DOHH2 (cell line): ENCODE data around the gene OGFOD2.

Experiments used
- EZH2phosphoT487 ChIP-seq: fragments of 200-600 bp; sonication (generic); IDR thresholded peaks from 2 replicates; pipeline ENCODE4 v1.6.1; 2017; ENCODE audit warnings: borderline replicate concordance, mild to moderate bottlenecking, antibody characterized with exemption, low read length, moderate library complexity, mixed read lengths
- TF ChIP-seq, protein P1 (sequence below): fragments of 200-600 bp; sonication (generic); IDR thresholded peaks from one replicate; pipeline ENCODE4 v1.5.1; 2014; ENCODE audit warnings: antibody characterized with exemption, mild to moderate bottlenecking, low read depth, low read length; ENCODE audit not compliant: poor library complexity, severe bottlenecking

DNA sequence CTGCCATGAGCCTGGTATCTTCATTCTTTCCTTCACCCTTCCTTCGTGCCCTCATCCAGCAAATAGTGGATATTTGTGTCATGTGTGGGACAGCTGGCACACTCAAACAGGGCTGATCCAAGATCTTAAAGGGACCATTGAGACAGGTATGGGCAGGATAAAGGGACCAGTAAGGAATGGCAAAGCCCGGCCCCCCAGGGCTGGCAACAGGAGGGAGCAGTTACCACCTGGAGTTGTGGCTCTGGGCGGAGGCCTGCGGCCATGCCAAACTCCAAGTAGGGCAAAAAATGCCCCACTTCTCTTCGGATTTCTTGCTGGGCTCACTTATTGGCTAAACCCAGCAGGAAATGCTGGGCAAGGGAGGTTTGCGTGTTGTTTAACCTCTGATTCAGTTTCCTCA lies 2.1 kb downstream of the OGFOD2 start:
- TF ChIP-seq, protein P1, sequence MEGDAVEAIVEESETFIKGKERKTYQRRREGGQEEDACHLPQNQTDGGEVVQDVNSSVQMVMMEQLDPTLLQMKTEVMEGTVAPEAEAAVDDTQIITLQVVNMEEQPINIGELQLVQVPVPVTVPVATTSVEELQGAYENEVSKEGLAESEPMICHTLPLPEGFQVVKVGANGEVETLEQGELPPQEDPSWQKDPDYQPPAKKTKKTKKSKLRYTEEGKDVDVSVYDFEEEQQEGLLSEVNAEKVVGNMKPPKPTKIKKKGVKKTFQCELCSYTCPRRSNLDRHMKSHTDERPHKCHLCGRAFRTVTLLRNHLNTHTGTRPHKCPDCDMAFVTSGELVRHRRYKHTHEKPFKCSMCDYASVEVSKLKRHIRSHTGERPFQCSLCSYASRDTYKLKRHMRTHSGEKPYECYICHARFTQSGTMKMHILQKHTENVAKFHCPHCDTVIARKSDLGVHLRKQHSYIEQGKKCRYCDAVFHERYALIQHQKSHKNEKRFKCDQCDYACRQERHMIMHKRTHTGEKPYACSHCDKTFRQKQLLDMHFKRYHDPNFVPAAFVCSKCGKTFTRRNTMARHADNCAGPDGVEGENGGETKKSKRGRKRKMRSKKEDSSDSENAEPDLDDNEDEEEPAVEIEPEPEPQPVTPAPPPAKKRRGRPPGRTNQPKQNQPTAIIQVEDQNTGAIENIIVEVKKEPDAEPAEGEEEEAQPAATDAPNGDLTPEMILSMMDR: no peak
- no peak for TF ChIP-seq EZH2phosphoT487
